ENCODE results near the gene ZBTB17. TPM values are rescaled to one million over a fixed set of nuclear protein-coding genes. Genes with fewer than 3 reads are reported as not detected.
A peak's percentile ranks its signal among the peaks of the same experiment; 100 is the strongest.
"Not testable (repeated sequence)": the region's sequence is repeated elsewhere in the genome, so short reads cannot be mapped to it uniquely, and the experiment has no call there.

The ZBTB17 gene
- total RNA-seq, 1 experiment from 2014 or later, result 33.6 TPM

DNA sequence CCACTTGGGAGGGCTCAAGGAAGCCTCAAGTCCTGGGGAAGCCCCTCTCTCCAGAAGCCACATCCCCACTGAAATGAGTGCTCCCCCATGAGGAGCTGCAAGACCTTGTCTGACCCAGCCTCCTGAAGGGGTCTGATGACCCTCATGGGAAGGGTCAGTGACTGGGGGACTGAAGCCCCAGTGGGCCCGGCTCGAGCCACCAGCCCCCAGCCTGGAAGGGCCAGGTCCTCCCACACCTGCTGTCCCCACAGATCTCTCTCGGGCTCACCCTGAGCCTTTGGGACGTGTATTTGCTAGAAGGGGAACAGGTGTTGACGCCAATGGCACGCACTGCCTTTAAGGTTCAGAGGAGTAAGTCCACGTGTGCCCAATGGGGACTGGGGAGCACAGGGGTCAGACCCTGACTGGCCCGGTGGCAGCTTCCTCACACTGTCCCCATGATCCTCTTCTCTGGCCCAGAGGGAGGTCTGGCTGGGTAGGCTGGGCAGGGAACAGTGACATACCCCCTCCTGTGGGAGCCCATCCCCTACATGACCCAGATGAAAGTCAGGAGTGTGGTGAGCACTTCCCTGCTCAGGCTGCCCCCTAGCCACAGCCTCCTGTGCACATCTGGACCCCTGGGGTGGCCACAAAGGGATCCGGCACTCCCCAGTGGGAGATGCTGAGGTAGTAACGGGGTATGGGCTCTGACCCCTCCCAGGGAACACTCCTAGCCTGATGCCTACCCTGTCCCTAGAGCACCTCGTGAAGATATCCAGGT is 15.7 kb upstream of the ZBTB17 start:
- DNase-seq (ENCODE audit: low read depth in 1 of 2, low spot score in 2 of 2), result no peak
- Histone ChIP-seq H3K4me3 (no peak overlapping the region), H3K27me3 (replicated peaks) (no peaks in the 10 kb centered on the region), H3K27ac (no peak overlapping the region), H3K36me3 (no peaks in the 10 kb centered on the region), H3K4me1 (replicated peaks) (peaks cover 3% of the 10 kb centered on the region; the same call in 1 of the 2 replicates), H3K9me3 (replicated peaks) (no peaks in the 10 kb centered on the region)

GRCh38 chr1:15989776-15990175 is 13.9 kb upstream of the ZBTB17 start:
- no peak for DNase-seq (ENCODE audit: low read depth in 1 of 2, low spot score in 2 of 2)

DNA sequence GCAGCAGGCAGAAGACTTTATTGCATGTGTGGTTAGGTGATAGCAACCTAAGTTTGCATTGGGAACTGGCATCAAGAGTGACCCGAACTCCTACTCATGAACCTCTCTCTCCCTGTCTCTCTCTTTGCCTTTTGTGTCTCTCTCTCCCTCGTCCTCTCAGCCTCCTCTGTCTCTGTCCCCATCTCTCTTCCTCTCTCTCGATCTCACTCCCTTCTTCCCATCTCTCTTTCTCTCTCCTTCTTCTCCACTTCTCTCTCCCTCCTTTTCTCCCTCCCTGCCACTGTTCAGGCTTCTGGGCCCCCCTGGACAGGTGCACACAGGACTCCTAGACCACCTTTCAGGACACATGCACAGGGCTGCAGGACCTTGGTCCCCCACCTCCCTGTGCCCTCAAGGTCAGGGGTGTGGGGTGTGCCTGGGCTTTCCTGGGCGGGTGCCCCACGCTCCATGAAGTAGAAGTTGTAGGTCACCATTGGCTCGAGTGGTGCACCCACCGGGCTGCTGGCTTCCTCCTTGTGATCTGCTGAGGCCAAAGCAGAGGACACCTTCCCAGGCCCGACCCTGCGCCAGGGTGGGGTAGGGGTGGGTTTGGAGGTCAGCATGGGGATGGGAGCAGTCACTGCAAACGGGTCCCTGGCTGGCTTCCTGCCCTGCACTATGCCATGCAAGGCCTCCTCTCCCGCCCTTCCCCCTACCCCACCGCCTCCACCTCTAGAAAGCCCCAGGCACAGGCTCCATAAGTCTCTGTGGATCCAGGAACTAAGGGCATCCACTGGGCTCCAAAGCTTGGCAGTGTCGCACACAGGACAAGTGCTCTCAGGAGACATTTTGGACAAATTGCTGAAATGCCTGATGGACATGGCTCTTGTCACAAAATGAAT is 13.2 kb upstream of the ZBTB17 start:
- Histone ChIP-seq H3K27me3 (replicated peaks) (no peaks in the 10 kb centered on the region), H3K9me3 (replicated peaks) (no peaks in the 10 kb centered on the region), H3K36me3 (no peaks in the 10 kb centered on the region), H3K27ac (no peak overlapping the region), H3K4me3 (no peak overlapping the region), H3K4me1 (replicated peaks) (peaks cover 5% of the 10 kb centered on the region)
- DNase-seq (ENCODE audit: low read depth in 1 of 2, low spot score in 2 of 2), result no peak

More at GRCh38 chr1:15989776-15990175, 13.9 kb upstream of the ZBTB17 start:
- no peaks in the 10 kb centered on the region for H3K9me3 ChIP-seq (replicated peaks)
- H3K36me3 ChIP-seq, result no peaks in the 10 kb centered on the region
- peaks cover 5% of the 10 kb centered on the region for H3K4me1 ChIP-seq (replicated peaks)
- no peaks in the 10 kb centered on the region for H3K27me3 ChIP-seq (replicated peaks)
- H3K4me3 ChIP-seq, result no peak overlapping the region
- H3K27ac ChIP-seq, result no peak overlapping the region

GRCh38 chr1:15985611-15986297 is 9.9 kb upstream of the ZBTB17 start:
- peak in 1 of 2 experiments; percentile 52 for DNase-seq (ENCODE audit: low read depth in 1 of 2, low spot score in 2 of 2)
- no peaks in the 10 kb centered on the region for H3K36me3 ChIP-seq
- no peak overlapping the region for H3K4me3 ChIP-seq
- peaks cover 4% of the 10 kb centered on the region; the same call in 1 of the 2 replicates for H3K9me3 ChIP-seq (replicated peaks)
- H3K27me3 ChIP-seq (replicated peaks), result no peaks in the 10 kb centered on the region
- H3K27ac ChIP-seq, result no peak overlapping the region
- H3K4me1 ChIP-seq (replicated peaks), result peaks cover 20% of the 10 kb centered on the region

DNA sequence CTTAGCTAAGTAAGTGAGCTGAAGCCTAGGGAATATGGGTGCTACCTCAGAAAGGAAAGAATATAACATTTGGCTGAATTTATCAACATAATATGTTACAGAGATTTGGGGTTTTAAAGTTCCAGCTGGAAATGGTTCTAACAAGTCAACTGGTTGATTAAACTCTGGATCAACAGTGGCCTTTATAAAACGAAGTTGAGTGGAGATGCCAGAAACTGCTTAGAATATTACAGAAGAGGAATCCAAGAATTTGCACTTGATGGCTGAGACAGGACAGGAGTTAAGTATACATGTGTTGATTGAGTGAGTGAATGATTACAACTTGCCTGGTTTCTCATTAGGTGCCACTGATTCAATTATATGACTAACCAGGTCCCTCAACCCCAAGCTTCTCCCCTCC is 7.4 kb upstream of the ZBTB17 start:
- Histone ChIP-seq H3K27ac (no peak overlapping the region), H3K9me3 (replicated peaks) (peaks cover 4% of the 10 kb centered on the region; the same call in 1 of the 2 replicates), H3K36me3 (no peaks in the 10 kb centered on the region), H3K4me3 (no peak overlapping the region), H3K27me3 (replicated peaks) (no peaks in the 10 kb centered on the region; the same call in 1 of the 2 replicates), H3K4me1 (replicated peaks) (peaks cover 20% of the 10 kb centered on the region)
- no peak for DNase-seq (ENCODE audit: low read depth in 1 of 2, low spot score in 2 of 2)

GRCh38 chr1:15981679-15982078 is 5.8 kb upstream of the ZBTB17 start:
- Histone ChIP-seq H3K4me3 (no peak overlapping the region), H3K4me1 (replicated peaks) (peaks cover 18% of the 10 kb centered on the region), H3K27ac (no peak overlapping the region), H3K36me3 (no peaks in the 10 kb centered on the region), H3K27me3 (replicated peaks) (no peaks in the 10 kb centered on the region; the same call in 1 of the 2 replicates), H3K9me3 (replicated peaks) (peaks cover 5% of the 10 kb centered on the region; the same call in 1 of the 2 replicates)
- DNase-seq (ENCODE audit: low read depth in 1 of 2, low spot score in 2 of 2), result no peak

DNA sequence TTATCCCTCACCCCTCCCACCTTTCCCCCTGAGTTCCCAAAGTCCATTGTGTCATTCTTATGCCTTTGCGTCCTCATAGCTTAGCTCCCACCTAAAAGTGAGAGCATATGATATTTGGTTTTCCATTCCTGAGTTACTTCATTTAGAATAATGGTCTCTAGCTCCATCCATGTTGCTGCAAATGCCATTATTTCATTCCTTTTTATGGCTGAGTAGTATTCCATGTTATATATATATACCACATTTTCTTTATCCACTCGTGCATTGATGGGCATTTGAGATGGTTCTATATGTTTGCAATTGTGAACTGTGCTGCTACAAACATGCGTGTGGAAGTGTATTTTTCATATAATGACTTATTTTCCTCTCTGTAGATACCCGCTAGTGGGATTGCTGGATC is 2.0 kb upstream of the ZBTB17 start:
- not testable (repeated sequence) for H3K9me3 ChIP-seq (replicated peaks); H3K27ac ChIP-seq; DNase-seq (ENCODE audit: low read depth in 1 of 2, low spot score in 2 of 2); H3K4me3 ChIP-seq; H3K27me3 ChIP-seq (replicated peaks)
- H3K4me1 ChIP-seq (replicated peaks), result peaks cover 16% of the 10 kb centered on the region
- H3K36me3 ChIP-seq, result peaks cover 12% of the 10 kb centered on the region

GRCh38 chr1:15975358-15975804 is 520 bp downstream of the ZBTB17 start:
- peak; percentile 61 to 73 for DNase-seq (ENCODE audit: low read depth in 1 of 2, low spot score in 2 of 2)
- peak overlapping the region; percentile 71 for H3K4me3 ChIP-seq

DNA sequence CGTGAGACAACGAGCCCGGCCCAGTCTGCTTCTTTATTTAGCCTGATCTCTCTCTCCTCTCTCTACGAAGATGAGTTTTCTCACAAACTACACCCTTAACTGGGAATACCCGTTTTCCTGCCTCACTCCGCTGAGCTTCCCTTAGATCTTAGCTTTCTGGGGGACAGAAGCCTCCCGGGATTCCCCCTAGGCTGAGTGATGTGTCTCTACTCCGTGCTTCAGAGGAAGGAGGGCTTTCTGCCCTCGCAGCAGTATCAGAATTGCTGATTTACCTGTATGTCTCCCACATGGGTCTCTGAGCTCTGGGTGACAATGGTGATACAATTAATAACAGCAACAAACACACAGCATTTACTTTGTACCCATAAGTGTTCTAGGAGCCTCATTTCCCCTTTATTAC is 1.0 kb downstream of the ZBTB17 start:
- peak overlapping the region; percentile 67; the same call in 1 of the 2 replicates for H3K27ac ChIP-seq
- peaks cover 32% of the 10 kb centered on the region for H3K36me3 ChIP-seq
- no peak for DNase-seq (ENCODE audit: low read depth in 1 of 2, low spot score in 2 of 2)
- 0 out of 2 replicates have a peak, but pooled peaks cover 3% of the 10 kb centered on the region for H3K9me3 ChIP-seq (replicated peaks)
- no peaks in the 10 kb centered on the region; the same call in 1 of the 2 replicates for H3K27me3 ChIP-seq (replicated peaks)
- peak overlapping the region; percentile 71 for H3K4me3 ChIP-seq
- H3K4me1 ChIP-seq (replicated peaks), result peaks cover 10% of the 10 kb centered on the region

More at GRCh38 chr1:15975358-15975804, 520 bp downstream of the ZBTB17 start:
- Histone ChIP-seq H3K4me1 (replicated peaks) (peaks cover 10% of the 10 kb centered on the region), H3K36me3 (peaks cover 30% of the 10 kb centered on the region), H3K9me3 (replicated peaks) (0 out of 2 replicates have a peak, but pooled peaks cover 3% of the 10 kb centered on the region), H3K27ac (peak overlapping the region; percentile 67), H3K27me3 (replicated peaks) (no peaks in the 10 kb centered on the region; the same call in 1 of the 2 replicates)

DNA sequence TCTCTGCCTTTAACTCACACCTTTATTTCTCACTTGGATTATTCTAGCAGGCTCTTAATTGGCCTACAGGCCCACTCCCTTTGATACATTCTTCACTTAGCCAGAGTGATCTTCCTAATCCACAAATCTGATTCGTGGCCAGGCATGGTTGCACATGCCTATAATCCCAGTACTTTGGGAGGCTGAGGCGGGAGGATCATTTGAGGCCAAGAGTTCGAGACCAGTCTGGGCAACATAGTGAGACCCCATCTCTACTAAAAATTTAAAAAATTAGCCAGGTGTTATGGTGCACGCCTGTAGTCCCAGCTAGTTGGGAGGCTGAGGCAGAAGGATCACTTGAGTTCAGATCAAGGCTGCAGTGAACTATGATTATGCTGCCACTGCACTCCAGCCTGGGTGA is 2.1 kb downstream of the ZBTB17 start:
- Histone ChIP-seq H3K9me3 (replicated peaks) (0 out of 2 replicates have a peak, but pooled peaks cover 3% of the 10 kb centered on the region), H3K36me3 (peaks cover 43% of the 10 kb centered on the region), H3K4me1 (replicated peaks) (peaks cover 10% of the 10 kb centered on the region), H3K27me3 (replicated peaks) (no peaks in the 10 kb centered on the region), H3K4me3 (no peak overlapping the region), H3K27ac (no peak overlapping the region)
- DNase-seq (ENCODE audit: low read depth in 1 of 2, low spot score in 2 of 2), result no peak

DNA sequence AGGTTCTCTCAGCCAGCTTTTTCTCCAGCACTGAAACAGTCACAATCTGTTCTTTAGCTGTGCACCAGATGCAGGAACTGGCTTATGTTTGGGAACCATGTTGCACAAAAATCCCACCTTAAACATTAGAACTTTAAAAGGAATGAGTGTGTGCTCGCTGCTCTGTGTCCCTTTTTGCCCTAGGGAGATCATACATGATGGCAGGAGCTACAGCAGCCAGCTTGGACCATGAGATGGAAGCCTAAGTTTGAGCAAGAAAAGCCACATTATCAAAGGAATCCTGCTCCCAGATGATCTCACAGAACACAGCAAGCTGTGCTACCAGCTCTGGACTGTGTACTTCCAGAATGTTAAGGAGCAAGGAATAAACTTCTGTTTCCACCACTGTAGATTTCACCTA is 3.5 kb downstream of the ZBTB17 start:
- no peak for DNase-seq (ENCODE audit: low read depth in 1 of 2, low spot score in 2 of 2)
- Histone ChIP-seq H3K9me3 (replicated peaks) (0 out of 2 replicates have a peak, but pooled peaks cover 3% of the 10 kb centered on the region), H3K27ac (no peak overlapping the region)

GRCh38 chr1:15970911-15971310 is 5.0 kb downstream of the ZBTB17 start:
- H3K27ac ChIP-seq, result no peak overlapping the region
- no peak for DNase-seq (ENCODE audit: low read depth in 1 of 2, low spot score in 2 of 2)
- H3K36me3 ChIP-seq, result peaks cover 60% of the 10 kb centered on the region
- no peak overlapping the region for H3K4me3 ChIP-seq
- no peaks in the 10 kb centered on the region for H3K27me3 ChIP-seq (replicated peaks)
- no peaks in the 10 kb centered on the region for H3K9me3 ChIP-seq (replicated peaks)
- H3K4me1 ChIP-seq (replicated peaks), result peaks cover 20% of the 10 kb centered on the region

More for the DNA sequence above, 3.5 kb downstream of the ZBTB17 start:
- peaks cover 10% of the 10 kb centered on the region for H3K4me1 ChIP-seq (replicated peaks)
- no peak overlapping the region for H3K4me3 ChIP-seq
- no peaks in the 10 kb centered on the region for H3K27me3 ChIP-seq (replicated peaks)
- peaks cover 57% of the 10 kb centered on the region for H3K36me3 ChIP-seq

DNA sequence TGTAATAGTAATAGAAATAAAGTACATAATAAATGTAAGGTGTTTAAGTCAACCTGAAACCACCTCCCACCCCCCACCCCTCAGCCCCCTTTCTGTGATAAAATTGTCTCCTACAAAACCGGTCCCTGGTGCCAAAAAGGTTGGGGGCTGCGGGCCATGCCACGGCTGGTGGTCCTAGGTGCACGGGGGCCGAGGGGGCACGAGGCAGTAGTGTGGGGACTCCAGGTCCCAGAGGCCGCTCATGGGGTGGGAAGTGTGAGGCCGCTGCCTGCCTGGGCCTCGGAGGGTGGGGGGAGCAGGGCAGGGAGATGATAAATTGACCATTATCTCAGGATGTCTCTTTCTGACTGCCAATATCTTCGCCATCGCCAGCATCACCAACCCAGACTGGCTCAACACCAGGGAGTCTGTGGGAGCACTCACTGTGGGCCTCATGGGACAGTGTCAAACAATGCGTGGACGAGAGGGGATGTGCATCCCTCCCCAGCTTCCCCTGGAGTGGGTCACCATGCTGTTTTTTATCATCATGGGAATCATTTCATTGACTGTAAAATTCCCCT is 6.5 kb downstream of the ZBTB17 start:
- DNase-seq (ENCODE audit: low read depth in 1 of 2, low spot score in 2 of 2), result no peak
- no peak overlapping the region for H3K4me3 ChIP-seq
- peaks cover 28% of the 10 kb centered on the region for H3K4me1 ChIP-seq (replicated peaks)
- no peak overlapping the region for H3K27ac ChIP-seq
- H3K9me3 ChIP-seq (replicated peaks), result no peaks in the 10 kb centered on the region
- peaks cover 60% of the 10 kb centered on the region for H3K36me3 ChIP-seq
- no peaks in the 10 kb centered on the region for H3K27me3 ChIP-seq (replicated peaks)
